KBM-7 (cell line): Measurements from ENCODE around the gene AIG1.

ENCODE experiments used
- DNase-seq: peaks from one replicate; pipeline ENCODE4 v3.0.0-alpha.2; 2015
- in situ Hi-C: fragments of 300-500 bp; cut with MboI; formaldehyde crosslinking; loops from 2 replicates; pipeline ENCODE4 v1.14.3; 2020; ENCODE audit warnings: low sequenced_read_pairs, low pct_unique_long_range_greater_than_20kb, mixed read lengths

AIG1 gene

DNA sequence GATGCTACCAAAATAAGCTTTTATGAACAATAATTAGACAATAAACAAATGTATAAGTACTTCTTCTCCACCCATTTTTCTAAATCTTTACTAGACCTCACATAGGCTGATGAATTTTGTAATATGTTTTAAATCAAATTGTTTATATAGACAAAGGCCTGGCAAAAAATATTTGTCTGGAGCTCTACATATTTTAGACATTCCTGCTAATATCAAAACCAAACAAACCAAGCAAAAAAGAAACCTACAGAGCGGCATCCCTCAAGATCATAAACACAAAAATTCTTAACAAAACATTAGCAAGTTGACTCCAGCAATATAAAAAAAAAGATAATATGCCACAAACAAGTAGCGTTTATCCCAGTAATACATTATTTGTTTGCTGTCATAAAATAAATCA is 302.6 kb downstream of the AIG1 start:
- in situ Hi-C loops = no loop called here
- no peak for DNase-seq

DNA sequence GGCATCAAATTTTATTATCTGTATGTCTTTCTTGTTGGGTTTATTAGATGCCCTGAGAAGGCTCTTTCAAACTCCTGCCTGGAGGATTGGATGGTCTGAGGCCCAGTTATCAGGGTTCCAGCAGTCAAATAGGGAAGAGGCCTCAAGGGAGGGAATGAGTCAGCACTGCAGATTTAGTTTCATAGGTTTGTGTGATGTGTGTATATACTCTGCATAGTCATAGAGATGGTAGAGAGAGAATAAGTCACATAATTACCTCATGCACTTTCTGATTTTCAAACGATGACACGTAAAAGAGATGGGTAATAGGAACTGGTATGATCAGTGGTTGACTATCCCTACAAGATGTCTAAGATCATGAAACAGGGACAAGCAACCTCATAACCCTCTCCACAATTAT is 307.7 kb downstream of the AIG1 start:
- DNase-seq = peak; percentile 1
- in situ Hi-C loops = no loop called here

DNA sequence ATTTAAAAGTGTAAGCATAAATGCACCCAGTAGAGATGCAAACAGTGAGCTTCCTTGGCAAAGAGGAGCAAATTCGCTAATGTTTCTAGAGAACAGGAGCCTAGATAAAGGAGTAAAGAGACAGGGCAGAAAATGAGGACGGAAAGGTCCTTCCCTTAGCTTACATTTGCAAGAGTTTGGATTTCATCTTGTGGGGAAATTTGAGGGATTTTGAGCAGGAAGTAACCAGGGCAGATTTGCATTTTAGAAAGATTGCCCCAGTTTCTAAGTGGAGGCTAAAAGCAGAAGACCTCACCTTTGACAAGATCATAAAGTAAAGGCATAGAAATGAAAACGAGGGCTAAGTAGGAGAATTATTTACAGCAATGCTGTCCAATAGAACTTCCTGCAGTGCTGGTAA is 309.3 kb downstream of the AIG1 start:
- in situ Hi-C loops = no loop called here
- no peak for DNase-seq

DNA sequence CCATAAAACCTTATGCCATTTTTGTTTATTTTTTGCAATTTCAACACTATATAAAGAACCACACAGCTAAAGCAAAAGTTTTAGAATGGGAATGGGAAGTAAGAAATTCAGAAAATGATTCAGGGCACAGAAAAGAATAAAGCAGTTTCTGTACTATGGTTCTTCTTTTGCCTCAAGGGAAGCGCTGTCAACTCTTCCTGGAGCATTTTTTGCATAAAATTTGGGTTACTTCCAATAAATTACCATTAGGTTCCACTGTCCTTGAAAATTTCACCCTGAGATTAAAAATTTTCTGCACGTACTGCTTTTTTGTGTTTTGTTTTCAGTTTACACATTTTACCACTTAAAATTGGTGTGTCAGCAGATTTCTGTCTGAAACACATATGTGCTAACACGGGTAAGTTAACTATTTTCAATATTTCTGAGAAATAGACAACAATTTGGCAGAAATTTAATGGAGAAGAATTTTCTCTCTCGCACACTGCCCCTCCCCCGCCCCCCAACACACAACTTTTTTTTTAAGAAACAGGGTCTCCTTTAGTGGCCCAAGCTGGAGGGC is 310.2 kb downstream of the AIG1 start:
- DNase-seq = no peak
- in situ Hi-C loops = no loop called here

GRCh38 chr6:143372199-143372882 is 311.7 kb downstream of the AIG1 start:
- no peak for DNase-seq
- in situ Hi-C loops = no loop called here

DNA sequence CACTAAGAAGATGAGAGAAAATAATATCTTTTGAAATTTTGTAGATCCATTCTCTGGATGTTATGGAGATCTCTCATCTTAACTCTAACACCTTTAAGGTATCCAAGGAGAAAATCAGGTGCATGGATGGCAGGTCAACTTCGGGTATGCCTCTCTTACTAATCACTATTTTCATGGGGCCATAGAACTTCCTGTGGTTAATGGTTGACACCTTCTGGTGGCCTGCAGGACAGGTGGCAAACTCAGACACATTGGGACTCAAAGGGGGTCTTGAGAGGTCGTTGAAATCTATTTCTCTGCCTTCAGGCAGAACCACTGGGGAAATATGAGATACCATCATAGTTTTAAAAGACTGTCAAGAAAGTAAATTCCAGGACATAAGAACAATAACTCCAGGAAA is 313.3 kb downstream of the AIG1 start:
- in situ Hi-C loops = no loop called here
- no peak for DNase-seq

- in situ Hi-C loops = no loop called here
- DNase-seq = no peak
Observed at GRCh38 chr6:143375022-143375585, 314.4 kb downstream of the AIG1 start.

GRCh38 chr6:143376375-143376774 is 315.7 kb downstream of the AIG1 start:
- in situ Hi-C loops = no loop called here
- no peak for DNase-seq

GRCh38 chr6:143376861-143377260 is 316.2 kb downstream of the AIG1 start:
- no peak for DNase-seq
- in situ Hi-C loops = no loop called here

- no peak for DNase-seq
- in situ Hi-C loops = no loop called here
Observed at GRCh38 chr6:143385636-143386035, 324.9 kb downstream of the AIG1 start.

DNA sequence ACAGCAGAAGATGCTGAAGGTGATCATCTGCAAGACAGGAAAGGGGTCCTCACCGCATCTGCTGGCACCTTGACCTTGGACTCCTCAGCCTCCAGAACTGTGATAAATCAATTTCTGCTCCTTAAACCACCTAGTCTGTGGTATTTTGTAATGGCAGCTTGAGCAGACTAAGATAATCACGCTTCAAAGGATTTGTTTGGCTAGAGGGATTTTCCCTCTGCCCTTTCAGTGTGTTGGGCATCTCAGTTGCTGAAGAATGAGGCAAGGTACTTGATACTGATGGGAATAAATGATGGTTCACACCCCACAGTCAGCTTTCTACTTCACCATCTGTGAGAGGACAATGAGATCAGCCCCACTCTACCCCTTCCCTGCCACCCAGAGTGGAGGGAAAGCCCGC is 329.6 kb downstream of the AIG1 start:
- in situ Hi-C loops = no loop called here
- no peak for DNase-seq
